ENCODE data around the gene SKAP2.

Gene SKAP2

GRCh38 chr7:26856176-26856985 lies 8.0 kb downstream of the SKAP2 start:
- no peak overlapping the region for H3K23ac ChIP-seq (ENCODE audit: low read length)
- DNase-seq = peak; percentile 4
- no peak overlapping the region for H3K9ac ChIP-seq (ENCODE audit: low read length)
- no CpG with 5 or more reads among the region's 3 CpGs for WGBS (ENCODE audit: extremely low coverage, insufficient coverage, low lambda C conversion rate)
- no peak overlapping the region for H3K4me3 ChIP-seq (ENCODE audit: low read length)
- H4K5ac ChIP-seq (ENCODE audit: low read length) = no peak overlapping the region
- H3K4me2 ChIP-seq (ENCODE audit: low read length) = no peak overlapping the region
- H3K27ac ChIP-seq (ENCODE audit: low read depth, low read length) = no peak overlapping the region
- H2AK5ac ChIP-seq (ENCODE audit: low read length) = no peak overlapping the region
- no peak overlapping the region for H2BK120ac ChIP-seq (ENCODE audit: low read depth, low read length)
- no peaks in the 10 kb centered on the region for H3K36me3 ChIP-seq (ENCODE audit: control insufficient read depth, insufficient read depth, low read length)
- H2BK15ac ChIP-seq (replicated peaks; ENCODE audit: low read depth) = no peak overlapping the region
- no peak overlapping the region for H3K18ac ChIP-seq (ENCODE audit: low read length)
- H3K56ac ChIP-seq (ENCODE audit: low read length) = no peak overlapping the region
- H3K4ac ChIP-seq (ENCODE audit: low read depth, low read length) = no peak overlapping the region
- H3K79me2 ChIP-seq (ENCODE audit: control insufficient read depth, insufficient read depth, low read length) = no peaks in the 10 kb centered on the region
- no peak overlapping the region for H2BK5ac ChIP-seq (ENCODE audit: low read length)
- H3K27me3 ChIP-seq (ENCODE audit: insufficient read depth, low read length, poor library complexity) = peaks cover 15% of the 10 kb centered on the region
- H3K4me1 ChIP-seq (ENCODE audit: control insufficient read depth, low read depth, low read length) = no peaks in the 10 kb centered on the region
- H4K8ac ChIP-seq (ENCODE audit: low read depth, low read length) = no peak overlapping the region
- H3K79me1 ChIP-seq (ENCODE audit: low read length) = no peaks in the 10 kb centered on the region

- Histone ChIP-seq H3K27me3 (ENCODE audit: insufficient read depth, low read length, poor library complexity) (peaks cover 15% of the 10 kb centered on the region), H3K36me3 (ENCODE audit: control insufficient read depth, insufficient read depth, low read length) (no peaks in the 10 kb centered on the region), H3K9ac (ENCODE audit: low read length) (no peak overlapping the region), H2BK15ac (replicated peaks; ENCODE audit: low read depth) (no peak overlapping the region), H2BK120ac (ENCODE audit: low read depth, low read length) (no peak overlapping the region), H3K79me2 (ENCODE audit: control insufficient read depth, insufficient read depth, low read length) (no peaks in the 10 kb centered on the region), H3K4ac (ENCODE audit: low read depth, low read length) (no peak overlapping the region), H2BK5ac (ENCODE audit: low read length) (no peak overlapping the region), H4K5ac (ENCODE audit: low read length) (no peak overlapping the region), H3K4me3 (ENCODE audit: low read length) (no peak overlapping the region), H3K4me2 (ENCODE audit: low read length) (no peak overlapping the region), H4K8ac (ENCODE audit: low read depth, low read length) (no peak overlapping the region), H3K23ac (ENCODE audit: low read length) (no peak overlapping the region), H3K4me1 (ENCODE audit: control insufficient read depth, low read depth, low read length) (no peaks in the 10 kb centered on the region), H3K56ac (ENCODE audit: low read length) (no peak overlapping the region), H2AK5ac (ENCODE audit: low read length) (no peak overlapping the region), H3K79me1 (ENCODE audit: low read length) (no peaks in the 10 kb centered on the region), H3K18ac (ENCODE audit: low read length) (no peak overlapping the region), H3K27ac (ENCODE audit: low read depth, low read length) (no peak overlapping the region)
- no peak for DNase-seq
- WGBS (ENCODE audit: extremely low coverage, insufficient coverage, low lambda C conversion rate) = no CpG with 5 or more reads among the region's 1 CpG
These were observed 9.2 kb downstream of the SKAP2 start for GRCh38 chr7:26854876-26855855.

- WGBS (ENCODE audit: extremely low coverage, insufficient coverage, low lambda C conversion rate) = no CpG with 5 or more reads among the region's 4 CpGs
- H3K56ac ChIP-seq (ENCODE audit: low read length) = no peak overlapping the region
- H4K8ac ChIP-seq (ENCODE audit: low read depth, low read length) = no peak overlapping the region
- DNase-seq = peak; percentile 11
- H3K18ac ChIP-seq (ENCODE audit: low read length) = no peak overlapping the region
- H3K79me2 ChIP-seq (ENCODE audit: control insufficient read depth, insufficient read depth, low read length) = no peaks in the 10 kb centered on the region
- no peak overlapping the region for H2AK5ac ChIP-seq (ENCODE audit: low read length)
- no peak overlapping the region for H4K5ac ChIP-seq (ENCODE audit: low read length)
- H3K4me2 ChIP-seq (ENCODE audit: low read length) = no peak overlapping the region
- no peak overlapping the region for H3K4me3 ChIP-seq (ENCODE audit: low read length)
- no peak overlapping the region for H3K27ac ChIP-seq (ENCODE audit: low read depth, low read length)
- no peak overlapping the region for H2BK5ac ChIP-seq (ENCODE audit: low read length)
- H3K27me3 ChIP-seq (ENCODE audit: insufficient read depth, low read length, poor library complexity) = peaks cover 15% of the 10 kb centered on the region
- H3K4me1 ChIP-seq (ENCODE audit: control insufficient read depth, low read depth, low read length) = no peaks in the 10 kb centered on the region
- H3K9ac ChIP-seq (ENCODE audit: low read length) = no peak overlapping the region
- no peak overlapping the region for H3K4ac ChIP-seq (ENCODE audit: low read depth, low read length)
- H3K36me3 ChIP-seq (ENCODE audit: control insufficient read depth, insufficient read depth, low read length) = no peaks in the 10 kb centered on the region
- H3K23ac ChIP-seq (ENCODE audit: low read length) = no peak overlapping the region
- no peak overlapping the region for H2BK15ac ChIP-seq (replicated peaks; ENCODE audit: low read depth)
- H2BK120ac ChIP-seq (ENCODE audit: low read depth, low read length) = no peak overlapping the region
- no peaks in the 10 kb centered on the region for H3K79me1 ChIP-seq (ENCODE audit: low read length)
These were observed 10.5 kb downstream of the SKAP2 start for GRCh38 chr7:26853788-26854393.

GRCh38 chr7:26850193-26850651 lies 14.2 kb downstream of the SKAP2 start:
- H2BK120ac ChIP-seq (ENCODE audit: low read depth, low read length) = no peak overlapping the region
- whole genome bisulfite sequencing (ENCODE audit: extremely low coverage, insufficient coverage, low lambda C conversion rate) = no CpG with 5 or more reads among the region's 8 CpGs
- no peaks in the 10 kb centered on the region for H3K79me1 ChIP-seq (ENCODE audit: low read length)
- peak; percentile 35 for DNase-seq
- no peak overlapping the region for H2BK15ac ChIP-seq (replicated peaks; ENCODE audit: low read depth)
- H3K79me2 ChIP-seq (ENCODE audit: control insufficient read depth, insufficient read depth, low read length) = no peaks in the 10 kb centered on the region
- no peak overlapping the region for H4K8ac ChIP-seq (ENCODE audit: low read depth, low read length)
- H3K36me3 ChIP-seq (ENCODE audit: control insufficient read depth, insufficient read depth, low read length) = no peaks in the 10 kb centered on the region
- H3K27ac ChIP-seq (ENCODE audit: low read depth, low read length) = no peak overlapping the region
- H3K27me3 ChIP-seq (ENCODE audit: insufficient read depth, low read length, poor library complexity) = peaks cover under 1% of the 10 kb centered on the region
- no peaks in the 10 kb centered on the region for H3K4me1 ChIP-seq (ENCODE audit: control insufficient read depth, low read depth, low read length)
- H3K4ac ChIP-seq (ENCODE audit: low read depth, low read length) = no peak overlapping the region
- H3K4me2 ChIP-seq (ENCODE audit: low read length) = no peak overlapping the region
- no peak overlapping the region for H3K18ac ChIP-seq (ENCODE audit: low read length)
- no peak overlapping the region for H2BK5ac ChIP-seq (ENCODE audit: low read length)
- no peak overlapping the region for H3K23ac ChIP-seq (ENCODE audit: low read length)
- no peak overlapping the region for H3K9ac ChIP-seq (ENCODE audit: low read length)
- no peak overlapping the region for H3K4me3 ChIP-seq (ENCODE audit: low read length)
- H4K5ac ChIP-seq (ENCODE audit: low read length) = no peak overlapping the region
- H3K56ac ChIP-seq (ENCODE audit: low read length) = no peak overlapping the region
- no peak overlapping the region for H2AK5ac ChIP-seq (ENCODE audit: low read length)

- H3K18ac ChIP-seq (ENCODE audit: low read length) = no peak overlapping the region
- no peaks in the 10 kb centered on the region for H3K4me1 ChIP-seq (ENCODE audit: control insufficient read depth, low read depth, low read length)
- H3K27ac ChIP-seq (ENCODE audit: low read depth, low read length) = no peak overlapping the region
- no peak overlapping the region for H4K5ac ChIP-seq (ENCODE audit: low read length)
- H3K4ac ChIP-seq (ENCODE audit: low read depth, low read length) = no peak overlapping the region
- H3K27me3 ChIP-seq (ENCODE audit: insufficient read depth, low read length, poor library complexity) = no peaks in the 10 kb centered on the region
- H2BK120ac ChIP-seq (ENCODE audit: low read depth, low read length) = no peak overlapping the region
- no peak overlapping the region for H3K23ac ChIP-seq (ENCODE audit: low read length)
- no peak overlapping the region for H2BK15ac ChIP-seq (replicated peaks; ENCODE audit: low read depth)
- no peak overlapping the region for H3K9ac ChIP-seq (ENCODE audit: low read length)
- H3K56ac ChIP-seq (ENCODE audit: low read length) = no peak overlapping the region
- H2BK5ac ChIP-seq (ENCODE audit: low read length) = no peak overlapping the region
- peak; percentile 38 for DNase-seq
- no CpG with 5 or more reads among the region's 4 CpGs for WGBS (ENCODE audit: extremely low coverage, insufficient coverage, low lambda C conversion rate)
- no peak overlapping the region for H4K8ac ChIP-seq (ENCODE audit: low read depth, low read length)
- no peaks in the 10 kb centered on the region for H3K79me1 ChIP-seq (ENCODE audit: low read length)
- no peak overlapping the region for H2AK5ac ChIP-seq (ENCODE audit: low read length)
- no peaks in the 10 kb centered on the region for H3K36me3 ChIP-seq (ENCODE audit: control insufficient read depth, insufficient read depth, low read length)
- H3K79me2 ChIP-seq (ENCODE audit: control insufficient read depth, insufficient read depth, low read length) = no peaks in the 10 kb centered on the region
- H3K4me3 ChIP-seq (ENCODE audit: low read length) = no peak overlapping the region
- no peak overlapping the region for H3K4me2 ChIP-seq (ENCODE audit: low read length)
These were observed 20.7 kb downstream of the SKAP2 start for GRCh38 chr7:26843705-26844104.

Data from mesendoderm (in vitro differentiated cells).